ENCODE results near the gene ARHGAP31.

- TF ChIP-seq ZNF274 (IDR thresholded peaks at IDR 0.05; ENCODE audit: low read depth, low read length) (no peak), YY1 (IDR thresholded peaks at IDR 0.05; ENCODE audit: insufficient read depth, insufficient read length) (no peak)
These were observed 3.6 kb upstream of the ARHGAP31 start for GRCh38 chr3:119290613-119291012.
